ENCODE measurements around the gene SPOP. TPM values are rescaled to one million over a fixed set of nuclear protein-coding genes. Genes with fewer than 3 reads are reported as not detected.

The SPOP gene
- total RNA-seq, 1 donor from 2014 or later = 60.3 TPM

GRCh38 chr17:49645654-49646053 is 32.2 kb downstream of the SPOP start:
- Mint-ChIP-seq H3K27me3 (ENCODE audit: low read depth) (no peaks in the 10 kb centered on the region), H3K36me3 (ENCODE audit: low read depth) (peaks cover 2% of the 10 kb centered on the region), H3K4me1 (peaks cover 5% of the 10 kb centered on the region), H3K27ac (ENCODE audit: unreplicated experiment) (no peak overlapping the region), H3K9me3 (no peaks in the 10 kb centered on the region), H3K4me3 (no peak overlapping the region)
- DNase-seq (ENCODE audit: low read depth, low spot score) = no peak
- no peak for TF ChIP-seq CTCF (conservative IDR thresholded peaks at IDR 0.05)

DNA sequence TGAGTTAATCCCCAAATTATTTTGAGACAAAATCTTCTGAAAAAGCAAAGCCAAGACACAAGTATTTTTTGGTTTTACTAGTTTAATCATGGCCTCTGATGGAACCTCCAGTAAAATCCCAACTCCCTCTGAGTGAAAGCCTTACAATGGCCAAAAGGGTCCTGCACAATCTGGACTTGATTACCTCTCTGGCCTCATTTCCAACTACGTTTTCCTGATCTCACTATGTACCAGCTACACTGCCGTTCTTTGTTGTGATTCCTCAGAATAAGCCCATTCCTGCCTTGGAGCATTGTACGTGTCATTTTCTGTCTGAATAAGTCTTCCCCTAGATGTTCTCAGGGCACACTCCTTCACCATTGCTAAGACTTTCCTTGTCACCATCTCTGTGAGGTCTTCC is 37.3 kb downstream of the SPOP start:
- H3K4me3 Mint-ChIP-seq = no peak overlapping the region
- no peak for TF ChIP-seq CTCF (conservative IDR thresholded peaks at IDR 0.05)
- H3K4me1 Mint-ChIP-seq = no peaks in the 10 kb centered on the region
- no peak for DNase-seq (ENCODE audit: low read depth, low spot score)
- H3K36me3 Mint-ChIP-seq (ENCODE audit: low read depth) = peaks cover 14% of the 10 kb centered on the region
- H3K27me3 Mint-ChIP-seq (ENCODE audit: low read depth) = no peaks in the 10 kb centered on the region
- H3K27ac Mint-ChIP-seq (ENCODE audit: unreplicated experiment) = no peak overlapping the region
- no peaks in the 10 kb centered on the region for H3K9me3 Mint-ChIP-seq

- Mint-ChIP-seq H3K9me3 (no peaks in the 10 kb centered on the region), H3K27ac (ENCODE audit: unreplicated experiment) (no peak overlapping the region), H3K27me3 (ENCODE audit: low read depth) (no peaks in the 10 kb centered on the region), H3K36me3 (ENCODE audit: low read depth) (peaks cover 14% of the 10 kb centered on the region), H3K4me3 (no peak overlapping the region), H3K4me1 (peaks cover 11% of the 10 kb centered on the region)
- no peak for TF ChIP-seq CTCF (conservative IDR thresholded peaks at IDR 0.05)
- DNase-seq (ENCODE audit: low read depth, low spot score) = no peak
Measured at GRCh38 chr17:49638818-49639217, 39.1 kb downstream of the SPOP start.

- H3K36me3 Mint-ChIP-seq (ENCODE audit: low read depth) = peaks cover 14% of the 10 kb centered on the region
- H3K4me1 Mint-ChIP-seq = peaks cover 12% of the 10 kb centered on the region
- TF ChIP-seq CTCF (conservative IDR thresholded peaks at IDR 0.05) = no peak
- no peaks in the 10 kb centered on the region for H3K27me3 Mint-ChIP-seq (ENCODE audit: low read depth)
- H3K4me3 Mint-ChIP-seq = no peak overlapping the region
- no peak overlapping the region for H3K27ac Mint-ChIP-seq (ENCODE audit: unreplicated experiment)
- no peaks in the 10 kb centered on the region for H3K9me3 Mint-ChIP-seq
- no peak for DNase-seq (ENCODE audit: low read depth, low spot score)
Measured at GRCh38 chr17:49637739-49638138, 40.2 kb downstream of the SPOP start.

- H3K9me3 Mint-ChIP-seq = no peaks in the 10 kb centered on the region
- no peak overlapping the region for H3K4me3 Mint-ChIP-seq
- peaks cover 14% of the 10 kb centered on the region for H3K36me3 Mint-ChIP-seq (ENCODE audit: low read depth)
- peaks cover 12% of the 10 kb centered on the region for H3K4me1 Mint-ChIP-seq
- H3K27me3 Mint-ChIP-seq (ENCODE audit: low read depth) = no peaks in the 10 kb centered on the region
- H3K27ac Mint-ChIP-seq (ENCODE audit: unreplicated experiment) = no peak overlapping the region
- no peak for DNase-seq (ENCODE audit: low read depth, low spot score)
- no peak for TF ChIP-seq CTCF (conservative IDR thresholded peaks at IDR 0.05)
Measured at GRCh38 chr17:49637050-49637449, 40.8 kb downstream of the SPOP start.

- H3K27ac Mint-ChIP-seq (ENCODE audit: unreplicated experiment) = no peak overlapping the region
- no peak for DNase-seq (ENCODE audit: low read depth, low spot score)
- no peak overlapping the region for H3K4me3 Mint-ChIP-seq
- no peaks in the 10 kb centered on the region for H3K27me3 Mint-ChIP-seq (ENCODE audit: low read depth)
- H3K9me3 Mint-ChIP-seq = no peaks in the 10 kb centered on the region
- peaks cover 10% of the 10 kb centered on the region for H3K36me3 Mint-ChIP-seq (ENCODE audit: low read depth)
- H3K4me1 Mint-ChIP-seq = peaks cover 12% of the 10 kb centered on the region
- TF ChIP-seq CTCF (conservative IDR thresholded peaks at IDR 0.05) = no peak
Measured at GRCh38 chr17:49635121-49635520, 42.8 kb downstream of the SPOP start.
